Transverse colon (tissue), 4 donors: ENCODE data around the gene HCLS1. TPM values are rescaled to one million over a fixed set of nuclear protein-coding genes. Genes with fewer than 3 reads are reported as not detected.

ENCODE experiments used
- DNase-seq: peaks from one replicate; pipeline ENCODE4 v3.0.0-alpha.2; 2019
- H3K27ac ChIP-seq, 4 donors: fragments of 200-600 bp; sonication (generic); 2 replicates each; pipeline ENCODE4 v1.5.1; 2016 to 2018; ENCODE audit warnings: inconsistent platforms in 4 of 4
- H3K27me3 ChIP-seq: fragments of 200-600 bp; sonication (generic); 2 replicates; pipeline ENCODE4 v1.5.1; 2017; ENCODE audit warnings: inconsistent platforms
- H3K36me3 ChIP-seq, 4 donors: fragments of 200-600 bp; sonication (generic); 2 replicates each; pipeline ENCODE4 v1.5.1; 2017 to 2019; ENCODE audit warnings: inconsistent platforms in 4 of 4
- H3K4me1 ChIP-seq, 4 donors: fragments of 200-600 bp; sonication (generic); 2 replicates each; pipeline ENCODE4 v1.5.1; 2017 to 2020; ENCODE audit warnings: inconsistent platforms in 4 of 4
- H3K4me3 ChIP-seq, 4 donors: fragments of 200-600 bp; sonication (generic); 1 replicate in 1 of 4; 2 replicates in 3 of 4; pipeline versions ENCODE4 v1.5.1 to v1.6.1; 2017 to 2019; ENCODE audit warnings: inconsistent platforms in 4 of 4
- H3K9me3 ChIP-seq, 2 donors: fragments of 200-600 bp; sonication (generic); 2 replicates each; pipeline ENCODE4 v1.5.1; 2017 to 2019; ENCODE audit warnings: inconsistent platforms in 2 of 2
- EP300 ChIP-seq: sonication (generic); formaldehyde crosslinking; IDR thresholded peaks from one replicate; pipeline ENCODE4 v1.6.1; 2017; ENCODE audit warnings: antibody characterized with exemption, low read depth
- POLR2A ChIP-seq: fragments of 450-650 bp; IDR thresholded peaks from one replicate; pipeline ENCODE4 v1.6.1; 2016; ENCODE audit warnings: antibody characterized with exemption, mild to moderate bottlenecking, moderate library complexity
- POLR2AphosphoS5 ChIP-seq, 3 donors: sonication (generic); formaldehyde crosslinking; IDR thresholded peaks; one replicate each; pipeline ENCODE4 v1.6.1; 2016; ENCODE audit warnings: antibody characterized with exemption in 3 of 3
- WGBS, 2 donors: methylation state at CpG; one replicate each; pipeline ENCODE4 v1.1.5; 2018; ENCODE audit warnings: low coverage in 1 of 2; 5-methylcytosine and 5-hydroxymethylcytosine counted together
- in situ Hi-C, 4 donors: fragments of 200-750 bp; cut with MboI; loops; one replicate each; pipeline versions ENCODE4 v1.15.0 to v1.15.1; 2017; ENCODE audit warnings: low sequenced_read_pairs in 3 of 4, low pct_ligation_motif_present in 1 of 4, low pct_unique_long_range_greater_than_20kb in 1 of 4
- intact Hi-C: fragments of 100-400 bp; cut with DNase I; formaldehyde crosslinking; loops from one replicate; pipeline ENCODE4 v1.15.1; 2023; ENCODE audit warnings: low total_unique reads
- small RNA-seq, 4 donors: library from RNA; depleted of rRNA; stranded (forward); fragments of <200 nt; gene quantifications; one replicate each; pipeline ENCODE3, GENCODE V24; 2016
- total RNA-seq, 4 donors: library from RNA; depleted of rRNA; stranded (reverse); fragments of >200 nt; gene quantifications; one replicate each; pipeline ENCODE4 v1.1.0, GENCODE V29; 2016
- TF ChIP-seq, protein P1 (sequence below), 5 experiments: fragments of 200-600 bp in 3 of 5; fragments of 450-650 bp in 2 of 5; sonication (generic) in 3 of 5; IDR thresholded peaks; 1 replicate in 2 of 5; 2 replicates in 3 of 5; pipeline ENCODE4 v1.5.1; 2016 to 2017; ENCODE audit warnings: antibody characterized with exemption in 5 of 5, inconsistent platforms in 3 of 5, mild to moderate bottlenecking in 2 of 5, moderate library complexity in 1 of 5

The HCLS1 gene
- total RNA-seq, 4 donors from 2014 or later, result 5.0 to 50.3 (median 30.8) TPM

- intact Hi-C loops (no loop called here), in situ Hi-C loops (no loop called here)
- TF ChIP-seq EP300 (no peak), POLR2A (no peak), POLR2AphosphoS5 (IDR thresholded peaks at IDR 0.05) (no peak)
- TF ChIP-seq, protein P1, sequence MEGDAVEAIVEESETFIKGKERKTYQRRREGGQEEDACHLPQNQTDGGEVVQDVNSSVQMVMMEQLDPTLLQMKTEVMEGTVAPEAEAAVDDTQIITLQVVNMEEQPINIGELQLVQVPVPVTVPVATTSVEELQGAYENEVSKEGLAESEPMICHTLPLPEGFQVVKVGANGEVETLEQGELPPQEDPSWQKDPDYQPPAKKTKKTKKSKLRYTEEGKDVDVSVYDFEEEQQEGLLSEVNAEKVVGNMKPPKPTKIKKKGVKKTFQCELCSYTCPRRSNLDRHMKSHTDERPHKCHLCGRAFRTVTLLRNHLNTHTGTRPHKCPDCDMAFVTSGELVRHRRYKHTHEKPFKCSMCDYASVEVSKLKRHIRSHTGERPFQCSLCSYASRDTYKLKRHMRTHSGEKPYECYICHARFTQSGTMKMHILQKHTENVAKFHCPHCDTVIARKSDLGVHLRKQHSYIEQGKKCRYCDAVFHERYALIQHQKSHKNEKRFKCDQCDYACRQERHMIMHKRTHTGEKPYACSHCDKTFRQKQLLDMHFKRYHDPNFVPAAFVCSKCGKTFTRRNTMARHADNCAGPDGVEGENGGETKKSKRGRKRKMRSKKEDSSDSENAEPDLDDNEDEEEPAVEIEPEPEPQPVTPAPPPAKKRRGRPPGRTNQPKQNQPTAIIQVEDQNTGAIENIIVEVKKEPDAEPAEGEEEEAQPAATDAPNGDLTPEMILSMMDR (IDR thresholded peaks at IDR 0.05), result no peak
- no peak for DNase-seq
- Histone ChIP-seq H3K27ac (no peak overlapping the region), H3K27me3 (no peaks in the 10 kb centered on the region), H3K36me3 (no peaks in the 10 kb centered on the region), H3K4me3 (no peak overlapping the region), H3K9me3 (no peaks in the 10 kb centered on the region), H3K4me1 (no peaks in the 10 kb centered on the region)
- WGBS, 2 donors, result 33 to 67% methylated on average over 1 to 2 of the region's 2 CpGs
These were observed 79.0 kb downstream of the HCLS1 start for GRCh38 chr3:121581691-121582090.

Small RNA genes lying within 50 kb of the gene (small RNA-seq; reads per million reads assigned to genes)
- gene RNU4-62P, result 0 reads per million in 4 donors

Other genes with a start within 250 kb of the HCLS1 start
- gene POLQ, start 114.9 kb downstream of the HCLS1 start, total RNA-seq, result 10 to 100 TPM in 1 of 4 donors, 1 to 10 TPM in 1, under 1 TPM in 2; under 0.01 to 25.1 (median 0.94) TPM
- gene ARGFX, start 93.0 kb downstream of the HCLS1 start, total RNA-seq, result not detected
- gene FBXO40, start 67.5 kb downstream of the HCLS1 start, total RNA-seq, result not detected
- 100 to 1,000 TPM in 1 of 4 donors, 10 to 100 TPM in 3; 71.7 to 101 (median 94.9) TPM for gene GOLGB1, start 88.8 kb upstream of the HCLS1 start, total RNA-seq
- gene IQCB1, start 174.2 kb upstream of the HCLS1 start, total RNA-seq, result 10 to 100 TPM in 3 of 4 donors, 1 to 10 TPM in 1; 4.5 to 52.1 (median 29.1) TPM
- gene EAF2, start 174.3 kb upstream of the HCLS1 start, total RNA-seq, result 10 to 100 TPM in 1 of 4 donors, 1 to 10 TPM in 3; 2.2 to 26.0 (median 7.4) TPM
- gene SLC15A2, start 233.5 kb upstream of the HCLS1 start, total RNA-seq, result 1 to 10 TPM; 1.1 to 5.6 (median 2.7) TPM